Hematopoietic multipotent progenitor cell treated with erythropoietin and hydrocortisone succinate and interleukin-3 and kit ligand, for 6 days (in vitro differentiated cells): ENCODE measurements around the gene GPC3.

Source experiments
- DNase-seq: peaks from one replicate; pipeline ENCODE4 v3.0.0-alpha.2; 2015

GPC3 gene

DNA sequence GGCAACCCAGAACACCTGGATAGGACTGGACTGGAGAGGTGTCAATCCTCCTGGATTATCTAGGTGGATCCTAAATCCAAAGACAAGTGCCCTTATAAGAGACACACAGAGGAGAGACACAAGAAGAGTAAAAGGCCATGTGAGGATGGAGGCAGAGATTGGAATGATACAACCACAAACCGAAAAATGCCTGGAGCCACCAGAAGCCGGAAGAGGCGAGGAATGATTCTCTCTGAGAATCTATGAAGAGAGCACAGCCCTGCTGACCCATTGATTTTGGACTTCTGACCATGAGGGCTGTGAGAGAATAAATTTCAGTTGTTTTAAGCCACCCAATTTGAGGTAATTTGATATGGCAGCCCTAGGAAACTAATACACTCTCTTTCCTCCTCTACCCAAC, 20.1 kb downstream of the GPC3 start:
- DNase-seq: no peak

DNA sequence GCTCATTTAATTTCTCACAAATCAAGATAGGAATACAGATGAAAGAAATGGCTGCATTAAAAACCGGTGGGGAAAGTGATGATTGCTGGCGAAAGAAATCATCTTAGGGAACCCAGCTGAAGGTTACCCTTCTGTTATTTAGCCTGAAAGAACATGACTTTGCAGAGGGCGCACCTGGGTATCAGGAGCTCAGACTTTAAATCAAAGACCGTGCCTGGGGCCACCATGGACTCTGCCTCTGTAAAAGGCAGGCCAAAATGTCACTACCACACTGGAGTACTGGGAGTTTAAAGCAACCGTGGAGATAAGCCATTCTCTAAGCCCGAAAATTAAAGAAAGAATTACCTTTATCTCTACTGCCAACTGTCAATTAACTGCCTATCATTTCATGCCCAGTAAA, 24.3 kb downstream of the GPC3 start:
- DNase-seq: no peak

DNA sequence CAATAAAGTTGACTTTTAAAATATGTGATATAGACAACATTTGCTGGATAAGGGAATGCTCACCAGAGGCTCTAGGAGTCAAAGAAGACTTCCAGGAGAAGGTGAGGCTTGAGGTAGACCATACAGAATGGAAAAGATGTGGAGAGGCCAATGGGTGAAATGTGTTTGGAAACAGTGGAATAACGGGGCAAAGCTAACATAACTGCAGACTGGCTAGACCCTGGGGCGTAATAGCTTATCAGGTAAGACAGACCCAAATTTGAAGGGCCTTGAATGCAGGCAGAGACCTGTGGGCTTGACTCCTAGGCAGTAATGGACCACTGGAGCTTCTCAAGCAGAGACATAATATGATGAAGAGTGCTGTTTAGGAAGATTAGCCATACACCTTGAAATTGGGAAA, 25.4 kb downstream of the GPC3 start:
- no peak for DNase-seq

DNA sequence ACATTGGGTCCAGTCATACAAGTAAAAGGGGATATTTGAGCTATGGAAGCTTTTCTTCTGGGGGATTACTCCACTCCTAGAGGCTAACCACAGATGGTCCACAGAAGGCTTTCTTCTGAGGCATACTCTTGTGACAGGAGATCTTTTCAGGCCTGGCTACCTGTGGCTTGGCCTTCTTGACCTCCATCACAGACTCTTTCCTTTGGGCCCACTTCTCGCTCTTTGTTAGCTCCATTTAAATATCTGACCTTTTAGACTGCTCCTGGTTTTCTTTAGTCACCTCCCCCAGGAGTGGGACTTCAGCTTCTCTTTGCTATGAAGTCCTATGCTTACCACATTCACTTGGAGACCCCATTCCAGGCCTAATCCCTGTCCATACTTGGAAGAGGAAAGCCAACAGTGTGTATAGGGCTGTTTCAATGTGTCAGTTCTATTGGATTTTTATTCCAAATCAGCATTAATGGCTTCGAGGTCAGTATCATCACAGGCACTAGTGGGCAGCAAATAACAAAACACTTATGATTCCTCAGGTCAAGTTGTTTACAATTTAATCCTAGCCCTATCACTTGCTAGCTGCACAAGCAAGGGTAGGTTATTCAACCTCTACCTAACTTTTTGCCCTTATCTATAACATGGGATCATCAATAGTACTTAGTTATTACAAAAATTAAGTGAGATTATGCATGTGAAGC, 26.3 kb downstream of the GPC3 start:
- DNase-seq: no peak

DNA sequence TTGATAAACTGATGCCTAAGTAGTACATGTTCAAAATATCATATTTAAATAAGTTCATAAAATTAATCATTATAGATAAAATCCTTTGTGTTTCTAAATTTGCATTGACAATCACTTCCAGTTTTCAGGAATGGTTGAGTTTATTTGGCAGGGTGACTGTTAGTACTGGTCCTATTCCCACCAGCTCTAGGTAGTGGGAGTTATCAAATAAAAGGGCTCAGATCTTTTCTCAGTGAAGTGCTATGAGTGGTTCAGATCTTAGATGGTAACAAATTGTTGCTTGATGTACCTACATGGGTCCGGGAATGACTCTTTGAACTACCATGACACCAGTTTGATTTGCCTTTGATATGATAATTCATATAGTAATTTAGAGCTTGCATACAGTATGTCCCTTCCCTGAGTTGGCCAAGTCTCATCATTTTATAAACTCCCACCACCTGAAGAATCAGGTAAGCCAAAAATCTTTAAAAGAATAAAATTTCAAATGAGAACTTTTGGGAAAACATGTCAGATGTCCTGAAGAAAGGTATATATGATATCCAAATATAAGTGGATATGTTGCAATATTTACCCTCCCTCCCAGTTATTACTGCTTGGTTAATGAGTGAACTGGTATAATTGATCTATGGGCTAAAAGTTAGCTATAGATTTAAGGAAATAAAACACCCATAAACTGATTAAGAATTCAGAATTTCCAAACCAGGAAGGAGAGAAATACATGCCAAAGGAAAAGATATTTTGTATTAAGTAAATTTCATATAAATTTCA, 28.6 kb downstream of the GPC3 start:
- no peak for DNase-seq

DNA sequence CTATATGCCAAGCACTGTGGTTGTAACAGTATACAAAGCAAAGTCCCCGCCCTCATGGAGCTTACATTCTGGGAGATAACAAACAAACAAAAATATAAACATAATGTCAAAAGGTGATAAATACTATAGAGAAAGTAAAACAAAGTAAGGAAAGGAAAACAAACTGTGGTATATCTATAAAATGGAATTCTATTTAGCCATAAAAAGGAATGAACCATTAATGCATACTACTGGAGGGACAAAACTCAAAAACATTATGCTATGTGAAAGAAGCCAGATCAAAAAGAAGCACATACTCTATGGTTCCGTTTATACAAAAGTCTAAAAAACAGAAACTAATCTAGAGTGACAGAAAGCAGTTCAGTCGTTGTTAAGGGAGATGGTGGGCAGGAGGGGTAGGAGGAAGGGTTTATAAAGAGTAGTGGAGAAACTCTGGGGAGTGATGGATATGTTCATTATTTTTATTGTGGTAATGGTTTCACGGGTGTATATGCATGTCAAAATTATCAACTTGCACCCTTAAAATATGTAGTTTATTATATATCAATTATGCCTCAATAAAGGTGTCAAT, 31.5 kb downstream of the GPC3 start:
- no peak for DNase-seq

DNA sequence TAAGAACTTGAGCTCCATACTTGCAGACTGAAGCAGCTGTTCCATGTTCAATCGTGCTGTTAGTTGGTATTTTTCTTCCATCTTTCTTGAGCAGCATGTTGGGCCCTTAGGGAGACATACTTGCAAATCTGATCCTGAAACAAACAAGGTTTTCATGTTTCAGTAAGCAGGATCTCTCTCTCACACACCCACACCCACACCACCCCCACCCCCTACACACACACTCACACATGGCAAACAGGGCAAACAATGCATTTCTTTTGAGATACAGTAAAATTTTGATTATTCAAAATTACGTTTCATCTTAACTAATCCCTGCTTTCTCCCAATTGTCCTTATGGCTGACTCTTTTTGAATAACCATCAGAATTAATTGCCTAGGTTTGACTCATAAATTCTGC, 32.3 kb downstream of the GPC3 start:
- DNase-seq: no peak

DNA sequence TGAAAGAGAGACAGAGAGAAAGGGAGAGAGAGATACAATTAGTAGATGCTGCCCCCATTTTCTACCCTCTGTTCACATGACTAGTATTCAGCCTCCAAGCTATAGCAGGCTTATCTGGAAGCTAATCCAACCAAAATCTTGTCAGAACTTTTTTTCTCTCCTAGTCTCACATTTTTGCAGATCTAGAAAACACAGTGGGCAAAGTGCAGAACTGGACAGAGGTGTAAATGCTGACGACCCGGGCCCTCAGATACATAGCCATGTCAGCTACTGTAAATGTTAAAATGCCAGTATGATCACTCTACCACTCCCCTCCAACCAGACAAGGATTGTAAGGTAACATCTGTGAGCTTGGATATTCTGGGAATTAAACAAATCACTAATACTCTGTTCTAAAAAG, 34.3 kb downstream of the GPC3 start:
- no peak for DNase-seq

DNA sequence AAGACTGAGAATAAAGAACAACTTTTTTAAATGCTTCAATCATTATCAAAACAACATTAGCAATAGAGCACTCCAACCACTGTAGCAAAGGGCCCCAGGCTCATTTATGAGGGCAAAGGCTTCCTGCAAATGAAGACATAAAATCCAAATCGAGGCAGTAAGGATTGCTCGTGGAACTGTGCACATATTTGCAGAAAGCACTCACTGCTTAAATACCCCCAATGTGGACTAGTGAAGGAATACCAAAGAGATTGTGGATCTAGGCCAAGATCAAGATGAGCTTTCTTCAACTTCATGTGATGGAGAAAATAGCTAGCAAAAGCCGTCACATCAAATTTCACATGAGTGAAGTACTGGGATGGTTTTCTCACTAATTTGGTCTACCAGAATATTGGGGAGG, 35.2 kb downstream of the GPC3 start:
- no peak for DNase-seq

DNA sequence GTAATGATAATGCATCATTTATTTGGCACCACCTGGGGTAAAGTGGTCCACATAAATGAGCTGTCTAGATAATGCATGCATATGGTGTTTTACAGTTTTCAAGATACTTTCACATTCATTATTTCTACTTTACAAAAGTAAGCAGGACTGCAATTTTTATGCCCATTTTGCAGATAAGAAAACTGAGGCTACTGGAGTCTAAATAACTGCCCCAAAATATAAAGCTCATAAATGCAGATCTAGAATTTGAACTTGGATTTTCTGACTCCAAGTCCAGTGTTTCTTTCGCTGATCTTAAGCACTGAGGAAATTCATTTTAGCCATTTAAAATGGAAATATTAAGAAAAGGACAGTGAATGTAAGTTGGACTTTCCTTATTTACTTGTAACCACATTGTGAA, 36.5 kb downstream of the GPC3 start:
- no peak for DNase-seq

DNA sequence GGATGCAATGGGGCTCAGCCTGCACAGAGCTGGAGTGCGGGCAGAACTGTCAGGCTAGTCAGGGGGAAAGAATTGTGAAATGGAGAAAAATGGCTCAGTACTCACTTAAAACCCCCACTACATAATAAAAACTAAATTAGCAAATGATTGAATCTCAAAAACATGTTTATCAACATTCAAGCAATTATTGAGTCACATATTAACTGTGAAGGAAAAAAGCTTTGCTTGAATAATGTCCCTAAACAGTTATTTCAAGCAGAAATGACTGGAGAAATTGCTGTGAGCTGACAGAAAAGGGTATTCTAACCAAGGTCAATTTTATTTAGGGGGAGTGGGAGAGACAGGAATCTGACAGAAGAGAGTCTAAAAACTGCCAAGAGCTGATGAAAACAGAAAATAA, 37.4 kb downstream of the GPC3 start:
- no peak for DNase-seq

DNA sequence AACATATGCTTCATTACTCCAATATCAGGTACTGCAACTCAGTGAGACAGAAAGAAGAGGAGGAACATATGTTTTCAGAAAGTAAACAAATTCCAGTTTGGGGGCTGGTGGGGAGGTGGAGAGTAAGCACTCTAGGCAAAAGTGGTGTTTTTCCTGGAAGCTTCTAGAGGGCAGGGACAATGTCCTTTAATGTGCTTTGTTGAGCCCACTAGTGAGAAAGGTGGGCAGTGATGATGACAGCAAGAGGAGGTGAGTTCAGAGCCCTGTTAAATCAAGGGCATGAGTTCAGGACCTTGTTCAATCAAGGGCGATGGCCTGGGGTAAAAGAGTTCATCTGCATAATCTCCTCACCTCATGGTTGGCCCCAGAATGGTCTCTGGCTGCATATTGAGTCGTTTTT, 38.4 kb downstream of the GPC3 start:
- no peak for DNase-seq

DNA sequence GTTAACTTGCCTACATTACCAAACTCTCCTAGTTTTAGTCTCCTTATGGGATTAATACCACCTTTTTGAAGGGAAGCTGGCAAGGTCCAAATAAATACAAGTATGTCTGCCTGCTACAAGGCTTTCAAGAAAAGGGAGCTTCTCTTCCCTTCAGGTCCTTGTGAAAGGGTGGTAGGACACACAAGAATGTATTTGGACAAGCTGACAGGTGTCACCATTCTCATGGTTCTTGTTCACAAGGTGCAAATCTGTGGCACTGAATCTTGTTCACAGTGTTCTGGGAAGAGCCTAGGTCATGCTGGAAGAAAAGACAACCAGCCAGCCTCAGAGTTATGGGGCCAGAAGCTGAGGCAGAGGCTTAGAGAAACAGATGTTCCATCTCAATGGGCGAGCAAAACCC, 41.9 kb downstream of the GPC3 start:
- DNase-seq: no peak

DNA sequence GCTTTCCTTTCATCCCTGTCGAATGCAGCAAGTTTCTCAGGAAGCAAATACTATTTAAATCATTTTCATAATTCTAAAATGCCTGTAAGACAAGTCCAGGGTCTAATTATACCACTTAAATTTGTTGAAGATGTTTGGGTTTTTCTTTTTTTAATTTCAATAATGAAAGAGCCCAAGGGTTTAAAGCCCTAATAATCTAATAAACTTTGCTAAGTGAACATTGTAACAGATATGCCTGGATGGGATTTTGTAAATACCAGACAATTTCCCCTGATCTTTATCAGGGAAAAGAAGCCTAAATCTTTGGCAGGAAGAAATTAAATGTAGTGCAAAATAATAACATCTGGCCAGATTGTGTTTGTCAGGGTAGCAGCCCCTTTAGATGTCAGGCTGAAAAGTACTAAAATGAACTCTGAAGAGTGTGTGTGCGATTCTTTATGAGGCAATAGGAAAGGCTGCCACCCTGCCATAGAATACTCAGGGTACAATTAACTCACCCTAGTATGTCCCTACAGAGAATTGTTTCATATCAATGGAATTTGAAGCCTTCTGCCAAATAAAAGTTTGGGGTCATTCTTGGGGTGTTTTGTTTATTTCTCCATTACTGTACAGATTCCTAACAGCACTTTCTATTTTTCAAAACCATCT, 45.6 kb downstream of the GPC3 start:
- DNase-seq: no peak

DNA sequence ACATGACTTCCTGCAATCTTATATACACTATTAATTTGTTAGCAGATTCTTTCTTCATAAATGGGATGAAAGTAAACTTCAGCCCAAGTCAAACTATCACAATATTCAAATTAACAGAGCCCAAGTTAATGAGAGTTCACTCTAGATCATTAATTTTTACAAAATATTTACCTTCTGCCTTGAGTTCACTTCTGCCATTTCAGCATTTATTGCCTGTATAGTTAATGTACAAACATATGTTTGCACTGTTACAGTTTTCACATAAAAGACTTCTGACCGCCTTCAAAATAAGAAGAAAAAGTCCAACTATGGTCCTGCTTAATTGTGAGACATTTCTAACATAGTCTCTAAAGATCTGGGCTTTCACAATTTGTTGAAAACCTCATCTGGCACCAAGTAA, 46.9 kb downstream of the GPC3 start:
- no peak for DNase-seq

DNA sequence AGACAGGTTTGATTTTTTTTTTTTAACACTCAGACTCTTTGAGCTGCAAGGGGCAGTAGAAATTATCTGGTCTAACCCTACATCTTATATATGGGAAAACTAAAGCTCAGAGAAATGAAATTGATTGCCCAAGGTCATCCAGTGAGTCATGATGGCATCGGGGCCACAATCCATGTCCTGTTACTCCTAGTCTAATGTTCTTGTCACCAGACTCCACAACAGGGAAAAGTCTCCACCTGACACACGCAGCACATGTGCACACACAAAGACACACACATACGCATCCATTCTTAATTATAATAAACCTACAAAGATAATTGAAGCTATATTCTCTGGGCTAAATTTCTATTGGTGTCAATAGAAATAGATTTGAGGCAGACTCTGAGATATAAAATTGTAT, 48.4 kb downstream of the GPC3 start:
- no peak for DNase-seq

DNA sequence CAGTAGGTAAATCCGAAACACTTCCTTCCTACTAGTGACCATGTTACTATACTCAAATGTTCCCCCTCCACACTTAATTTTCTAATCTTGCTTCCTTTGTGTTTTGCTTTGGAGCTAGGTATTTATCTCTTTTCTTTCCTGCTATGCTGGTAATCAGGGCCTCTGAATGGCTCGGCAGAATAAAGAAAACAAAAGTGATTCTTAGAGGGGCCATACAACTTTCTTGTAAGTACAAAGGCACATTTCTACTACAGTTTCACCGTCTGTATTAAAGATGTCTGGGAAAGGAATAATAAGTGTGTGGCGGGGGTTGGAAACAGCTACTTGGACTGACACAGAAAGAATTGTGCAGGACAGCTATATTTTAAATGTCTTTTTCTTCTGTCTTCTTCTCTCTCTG, 50.3 kb downstream of the GPC3 start:
- no peak for DNase-seq

DNA sequence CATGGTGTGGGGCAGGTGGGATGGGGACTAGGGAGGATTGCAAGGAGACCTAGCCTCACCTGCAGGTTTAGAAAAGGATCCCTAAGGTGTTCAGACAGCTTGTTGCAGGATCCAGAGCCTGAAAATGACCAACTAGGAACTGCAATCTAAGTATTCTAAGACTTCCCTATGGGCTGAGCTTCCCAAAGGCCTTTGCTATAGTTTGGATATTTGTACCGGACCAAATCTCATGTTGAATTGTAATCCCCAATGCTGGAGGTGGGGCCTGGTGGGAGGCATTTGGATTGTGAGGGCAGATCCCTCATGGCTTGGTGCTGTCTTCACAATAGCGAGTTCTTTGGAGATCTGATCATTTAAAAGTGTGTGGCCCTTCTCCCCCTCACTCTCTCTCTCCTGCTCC, 52.1 kb downstream of the GPC3 start:
- DNase-seq: no peak

DNA sequence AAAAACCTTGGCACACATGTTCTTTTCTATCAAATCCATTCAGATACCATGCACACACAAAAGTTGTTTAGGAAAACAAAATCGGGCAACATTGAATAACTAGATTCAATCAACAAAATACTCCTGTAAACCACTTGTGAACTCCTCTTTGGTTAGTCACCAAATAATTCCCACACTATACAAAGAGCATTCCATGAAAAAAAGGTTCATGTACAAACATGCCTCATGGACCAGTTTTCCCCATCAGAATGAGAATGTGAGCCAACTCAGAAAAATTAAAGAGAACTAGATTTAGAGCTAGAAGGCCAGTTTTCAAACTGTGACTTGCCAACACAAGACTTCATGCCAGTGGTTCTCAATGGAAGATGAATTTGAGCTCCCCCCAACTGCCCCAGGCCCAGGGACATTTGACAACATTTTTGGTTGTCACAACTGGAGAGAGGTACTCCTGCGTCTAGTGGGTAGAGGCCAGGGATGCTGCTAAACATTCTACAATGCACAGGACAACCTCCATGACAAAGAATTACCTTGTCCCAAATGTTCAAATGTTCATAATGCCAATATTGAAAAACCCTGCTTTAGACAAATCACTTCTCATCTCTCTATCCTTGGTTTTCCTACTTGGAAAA, 55.4 kb downstream of the GPC3 start:
- no peak for DNase-seq

DNA sequence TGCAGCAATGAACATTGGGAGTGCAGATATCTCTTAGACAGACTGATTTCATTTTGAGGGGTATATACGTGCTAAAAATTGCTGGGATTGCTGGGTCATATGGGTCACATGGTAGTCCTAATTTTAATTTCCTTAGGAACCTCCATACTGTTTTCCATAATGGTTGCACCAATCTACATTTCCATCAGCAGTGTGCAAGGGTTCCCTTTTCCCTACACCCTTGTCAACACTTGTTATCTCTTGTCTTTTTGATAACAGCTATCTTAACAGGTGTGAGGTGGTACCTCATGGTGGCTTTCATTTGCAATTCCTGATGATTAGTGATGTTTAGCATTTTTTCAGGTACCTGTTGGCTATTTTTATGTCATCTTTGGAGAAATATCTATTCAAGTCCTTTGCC, 57.0 kb downstream of the GPC3 start:
- no peak for DNase-seq

DNA sequence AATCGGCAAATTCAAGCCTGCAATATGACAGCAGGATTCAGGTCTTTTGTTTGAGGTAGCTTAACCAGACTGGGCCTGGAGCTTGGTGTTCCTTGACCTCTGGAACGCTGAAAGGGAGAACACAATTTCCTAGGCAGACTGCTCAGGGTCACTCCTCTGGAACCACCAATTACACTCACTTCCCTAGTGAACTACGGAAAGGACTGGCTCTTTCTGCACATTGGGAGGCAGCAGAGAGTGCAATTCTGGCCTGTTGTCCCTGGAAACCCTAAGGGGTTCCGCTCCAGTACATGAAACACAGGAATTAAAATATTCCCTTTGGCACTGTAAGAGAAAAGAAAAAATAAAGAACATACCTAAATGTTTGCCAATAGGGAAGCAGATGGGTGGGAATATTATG, 58.6 kb downstream of the GPC3 start:
- no peak for DNase-seq

DNA sequence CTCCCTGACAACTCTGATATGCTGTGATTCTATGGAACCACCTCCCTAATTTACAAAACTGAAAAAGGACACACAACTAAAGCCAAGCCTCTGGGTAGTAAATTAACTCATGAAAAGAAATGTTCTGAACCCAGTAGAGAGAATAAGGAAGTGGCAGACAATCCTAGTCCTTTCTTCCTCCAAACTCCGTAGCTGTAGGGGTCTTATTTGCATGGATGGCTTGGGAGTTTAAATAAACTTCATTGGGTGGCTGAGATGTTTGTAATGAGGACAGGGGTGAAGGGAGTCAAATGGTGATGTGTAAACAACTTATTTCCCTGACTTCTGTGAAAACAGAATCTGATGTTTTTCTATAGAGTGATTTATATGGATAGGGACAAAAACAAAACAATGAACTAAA, 59.3 kb downstream of the GPC3 start:
- no peak for DNase-seq

DNA sequence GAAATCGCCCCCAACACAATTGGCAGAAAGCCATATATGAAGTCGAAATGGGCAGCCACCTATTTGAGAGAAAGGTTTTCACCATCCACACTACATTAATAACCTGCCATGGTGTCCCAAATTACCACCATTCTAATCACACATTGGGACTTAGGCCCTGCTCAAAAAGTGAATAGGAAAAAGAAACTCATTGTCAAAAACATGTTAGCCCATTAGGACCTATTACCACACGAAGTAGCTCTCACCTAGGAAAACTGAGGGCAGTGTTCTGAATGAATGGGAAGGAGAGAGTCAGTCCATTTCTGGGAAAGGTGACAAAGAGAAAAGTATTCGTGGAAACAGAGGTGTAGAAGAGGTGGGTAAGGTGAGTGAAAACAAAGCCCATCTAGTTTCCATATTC, 60.8 kb downstream of the GPC3 start:
- no peak for DNase-seq

DNA sequence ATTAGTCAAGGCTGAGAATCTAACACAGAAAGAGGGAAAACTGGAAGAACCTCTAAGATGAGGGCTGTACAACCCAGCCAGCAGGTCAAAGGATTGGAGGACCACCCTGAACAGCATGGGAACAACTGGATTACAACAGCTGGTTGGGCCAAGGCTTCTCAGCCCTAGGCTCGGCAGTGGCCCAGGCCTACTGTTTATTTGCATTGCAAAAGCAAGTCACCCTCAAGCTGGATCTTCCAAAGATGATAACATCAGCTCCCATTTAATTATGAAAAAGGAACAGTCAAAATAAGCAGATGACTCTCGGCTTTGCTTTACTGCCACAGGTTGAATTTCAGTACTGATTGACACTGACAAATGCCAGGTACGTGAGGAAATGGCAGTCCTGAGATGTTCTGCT, 61.8 kb downstream of the GPC3 start:
- DNase-seq: no peak
